HG02642 (cell line): ENCODE data around the gene MSANTD3.

Source experiments
- ATAC-seq: cut with Tn5 transposase; IDR thresholded peaks from one replicate; pipeline ENCODE4 v1.9.1; 2021; ENCODE audit warnings: mild to moderate bottlenecking; ENCODE audit not compliant: unreplicated experiment, poor library complexity

The MSANTD3 gene

DNA sequence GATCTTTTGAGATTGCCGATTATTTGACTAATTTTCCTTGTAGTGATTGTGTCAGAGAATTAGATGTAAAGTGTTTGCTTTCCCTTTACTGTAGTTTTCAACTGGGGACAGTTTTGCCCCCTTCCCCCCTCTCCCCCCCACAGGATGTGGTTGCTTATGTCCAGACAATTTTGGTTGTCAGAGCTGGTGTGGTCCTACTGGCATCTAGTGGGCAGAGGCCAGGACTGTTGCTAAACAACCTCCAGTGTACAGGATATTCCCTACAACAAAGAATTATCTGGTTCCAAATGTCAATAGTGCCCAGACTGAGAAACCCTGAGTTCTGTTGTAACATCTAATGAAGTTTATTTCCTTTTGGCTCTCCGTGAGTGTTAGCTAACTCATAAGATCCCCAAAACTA lies 66.0 kb downstream of the MSANTD3 start:
- ATAC-seq = no peak

GRCh38 chr9:100498592-100498991 lies 71.6 kb downstream of the MSANTD3 start:
- no peak for ATAC-seq

DNA sequence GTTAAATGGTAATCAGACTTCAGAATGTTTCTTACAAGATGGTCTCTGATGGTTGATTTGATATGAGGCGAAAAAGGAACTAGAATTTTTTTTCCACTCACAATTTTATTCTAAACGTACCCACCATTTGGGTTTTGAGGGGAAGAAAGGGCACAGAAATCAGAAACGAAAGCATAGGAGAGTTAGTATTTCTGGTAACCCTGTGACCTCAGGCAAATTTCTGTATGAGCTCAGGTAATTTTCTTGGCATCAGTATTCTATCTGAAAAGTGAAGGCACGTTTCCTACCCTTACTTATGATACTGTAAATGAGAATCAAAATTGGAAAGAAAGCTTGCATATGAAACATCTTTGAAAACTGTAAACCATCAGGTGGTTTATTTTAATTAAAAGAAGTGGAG lies 72.5 kb downstream of the MSANTD3 start:
- ATAC-seq = no peak

DNA sequence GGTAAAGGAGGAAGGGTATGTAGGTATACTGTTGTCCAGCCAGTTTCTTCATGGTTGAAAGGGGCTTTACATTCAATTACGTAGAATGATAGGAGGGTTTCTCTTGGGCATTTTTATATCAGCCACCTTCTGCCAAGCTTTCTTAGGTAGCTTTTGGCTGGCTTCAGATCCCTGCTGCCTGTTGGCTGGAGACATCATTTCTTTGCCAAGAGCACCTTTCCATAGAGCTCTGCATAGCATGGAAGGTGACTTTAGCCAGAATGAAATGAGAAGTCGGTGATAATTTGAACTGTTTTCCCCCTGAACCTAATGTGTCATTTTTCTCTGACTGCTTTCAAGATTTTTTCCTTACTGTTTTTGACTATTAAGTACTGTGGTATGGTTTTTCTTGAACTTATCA lies 72.9 kb downstream of the MSANTD3 start:
- ATAC-seq = no peak
